Activated naive CD4-positive, alpha-beta T cell treated with Interleukin-2 at 50 U/mL for 16 hours (primary cell): Measurements from ENCODE around the gene SLC22A25.

ENCODE experiments used
- DNase-seq: peaks from one replicate; pipeline ENCODE4 v3.0.0-alpha.2; 2020

SLC22A25 gene

DNA sequence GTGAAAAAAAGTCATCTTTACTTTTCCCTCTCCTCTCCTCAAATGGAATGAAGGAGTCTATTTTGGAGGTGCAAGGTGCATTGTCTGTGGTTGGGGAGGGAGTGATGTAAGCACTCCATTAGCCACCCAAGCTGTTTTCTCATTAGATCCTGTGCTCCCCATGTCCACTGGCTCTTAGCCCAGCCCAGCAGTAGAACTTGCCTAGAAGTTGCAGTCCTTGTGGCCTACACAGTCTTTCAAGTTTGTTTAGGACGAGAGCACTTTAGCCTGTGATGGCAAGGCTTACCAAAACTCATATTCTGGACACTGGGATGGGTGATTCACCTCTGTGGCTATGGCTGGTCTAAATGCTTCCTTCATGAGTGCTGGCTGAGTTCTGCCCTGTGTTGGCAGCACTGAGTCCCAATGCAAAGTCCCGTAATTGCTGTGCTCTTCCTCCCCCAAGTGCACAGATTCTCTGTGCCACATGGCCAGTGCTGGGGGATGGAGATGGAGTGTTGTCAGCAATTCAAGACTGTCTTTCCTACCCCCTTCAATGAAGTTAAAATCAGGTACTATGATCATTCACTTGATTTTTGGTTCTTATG is 15.8 kb downstream of the SLC22A25 start:
- DNase-seq: no peak

DNA sequence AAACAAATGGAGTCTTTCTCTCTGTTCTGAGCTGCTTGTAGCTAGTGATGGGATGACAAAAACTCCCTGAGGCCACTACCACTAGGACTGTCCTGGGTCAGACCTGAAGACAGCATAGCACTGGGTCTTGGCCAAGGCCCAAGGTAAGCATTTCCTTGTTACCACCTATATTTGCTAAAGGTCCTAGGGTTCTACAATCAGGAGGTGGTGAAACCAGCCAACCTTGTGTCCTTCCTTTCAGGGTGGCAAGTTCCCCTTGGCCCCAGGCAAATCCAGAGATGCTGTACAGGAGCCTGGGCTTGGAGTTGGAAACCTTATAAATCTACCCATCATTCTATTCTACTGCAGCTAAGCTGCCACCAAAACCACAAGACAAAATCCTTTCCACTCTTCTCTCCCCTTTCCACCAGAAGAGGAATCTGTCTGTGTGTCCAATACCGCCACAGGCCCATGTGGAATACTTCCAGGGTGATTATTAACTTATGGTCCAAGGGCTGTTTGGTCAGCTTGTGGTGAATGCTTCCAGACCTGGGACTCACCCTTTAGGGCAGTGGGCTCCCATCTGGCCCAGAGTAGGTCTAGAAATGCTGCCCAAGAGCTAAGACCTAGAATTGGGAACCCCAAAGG is 16.8 kb downstream of the SLC22A25 start:
- no peak for DNase-seq

DNA sequence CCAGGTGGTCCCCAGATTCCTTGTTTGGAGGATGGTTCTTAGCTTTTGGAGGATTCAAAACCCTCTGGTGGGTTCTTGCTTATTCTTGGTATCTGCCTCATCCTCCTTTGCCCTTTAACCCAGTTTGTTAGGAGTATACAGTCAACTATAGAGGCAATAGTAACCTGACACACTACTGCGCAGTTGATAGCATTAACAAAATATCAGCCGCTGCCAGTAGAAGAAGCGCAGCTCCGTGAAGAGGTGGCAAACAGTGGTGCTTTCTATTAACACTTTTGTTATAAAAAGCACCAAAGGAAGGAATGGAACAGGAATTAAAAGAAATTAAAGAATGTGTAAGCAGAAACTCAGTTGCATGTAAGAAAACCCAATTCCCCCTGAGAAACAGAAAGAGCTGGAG is 29.3 kb downstream of the SLC22A25 start:
- no peak for DNase-seq

DNA sequence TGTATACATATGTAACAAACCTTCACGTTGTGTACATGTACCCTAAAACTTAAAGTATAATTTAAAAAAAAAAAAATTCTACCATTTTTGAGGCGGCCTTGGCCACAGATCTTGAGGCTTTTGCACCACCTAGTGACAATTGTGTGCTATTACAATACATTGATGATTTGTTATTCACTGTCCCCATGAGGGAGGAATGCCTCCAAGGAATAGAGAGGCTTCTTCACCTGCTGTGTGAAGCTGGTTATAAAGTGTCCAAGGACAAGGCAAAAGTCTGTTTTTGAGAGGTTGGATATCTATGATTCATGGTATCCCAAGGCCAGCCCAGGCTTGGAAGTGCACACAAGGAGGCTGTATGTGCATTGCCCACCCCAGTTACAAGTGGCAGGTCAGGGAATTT is 30.7 kb downstream of the SLC22A25 start:
- DNase-seq: no peak

DNA sequence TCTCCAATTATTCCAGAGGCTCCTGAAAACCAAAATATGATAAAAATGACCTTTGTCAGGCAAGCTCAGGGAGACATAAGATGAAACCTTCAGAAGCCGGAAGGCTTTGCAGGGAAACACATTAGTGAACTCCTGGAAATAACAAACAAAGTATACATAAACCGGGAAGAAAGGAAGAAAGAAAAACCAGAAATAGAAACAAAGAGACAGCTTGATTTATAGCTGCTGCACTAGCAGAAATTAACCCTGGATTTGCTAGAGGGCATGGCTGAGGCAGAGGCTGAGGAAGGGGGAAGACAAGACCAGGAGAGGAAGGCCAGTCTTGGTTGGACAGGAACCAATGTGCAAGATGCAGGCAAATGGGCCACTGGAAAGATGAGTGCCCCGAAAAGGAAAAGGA is 33.3 kb downstream of the SLC22A25 start:
- no peak for DNase-seq
